Neural cell (in vitro differentiated cells): Measurements from ENCODE around the gene CHRNA7. TPM values are rescaled to one million over a fixed set of nuclear protein-coding genes. Genes with fewer than 3 reads are reported as not detected.

Experiments
- H2AFZ ChIP-seq: fragments of 200-600, 300-800 bp; sonication (generic), shearing (Covaris generic); 2 replicates; pipeline ENCODE4 v1.6.0; 2014; ENCODE audit warnings: low read depth, mild to moderate bottlenecking, antibody characterized with exemption, low read length, moderate library complexity
- H3F3A ChIP-seq: fragments of 200-600 bp; shearing (Covaris generic); 2 replicates; pipeline ENCODE4 v1.6.1; 2016; ENCODE audit warnings: mild to moderate bottlenecking, moderate library complexity, mixed read lengths, antibody characterized with exemption, low read length; ENCODE audit not compliant: insufficient read depth, poor library complexity, severe bottlenecking
- H3K27ac ChIP-seq: fragments of 200-600, 300-800 bp; sonication (generic), shearing (Covaris generic); 2 replicates; pipeline ENCODE4 v1.5.1; 2014; ENCODE audit warnings: mild to moderate bottlenecking, low read length, moderate library complexity
- H3K27me3 ChIP-seq: fragments of 300-800, 200-600 bp; sonication (generic), shearing (Covaris generic); 2 replicates; pipeline ENCODE4 v1.6.0; 2014; ENCODE audit warnings: mild to moderate bottlenecking, low read depth, low read length, moderate library complexity; ENCODE audit not compliant: insufficient read depth
- H3K36me3 ChIP-seq: fragments of 300-800, 200-600 bp; sonication (generic), shearing (Covaris generic); 2 replicates; pipeline ENCODE4 v1.5.1; 2014; ENCODE audit warnings: mild to moderate bottlenecking, antibody characterized with exemption, low read length, moderate library complexity; ENCODE audit not compliant: insufficient read depth
- H3K4me2 ChIP-seq: fragments of 300-800, 200-600 bp; sonication (generic), shearing (Covaris generic); 2 replicates; pipeline ENCODE4 v1.6.0; 2014; ENCODE audit warnings: mild to moderate bottlenecking, low read length
- H3K4me3 ChIP-seq: fragments of 300-800, 200-600 bp; sonication (generic), shearing (Covaris generic); 2 replicates; pipeline ENCODE4 v1.5.1; 2014; ENCODE audit warnings: mild to moderate bottlenecking, low read length, moderate library complexity
- H3K79me2 ChIP-seq: fragments of 200-600 bp; shearing (Covaris generic); replicated peaks from 2 replicates; pipeline ENCODE4 v1.6.0; 2014; ENCODE audit warnings: mild to moderate bottlenecking, low read length, moderate library complexity; ENCODE audit not compliant: insufficient read depth
- H3K9ac ChIP-seq: fragments of 300-800, 200-600 bp; sonication (generic), shearing (Covaris generic); 2 replicates; pipeline ENCODE4 v1.6.1; 2016; ENCODE audit warnings: mild to moderate bottlenecking, low read length, mixed read lengths
- H3K9me2 ChIP-seq: fragments of 200-600 bp; shearing (Covaris generic); 2 replicates; pipeline ENCODE4 v1.6.1; 2016; ENCODE audit warnings: mild to moderate bottlenecking, low read length, mixed read lengths; ENCODE audit not compliant: insufficient read depth
- H3K9me3 ChIP-seq: fragments of 200-600, 300-800 bp; sonication (generic), shearing (Covaris generic); 2 replicates; pipeline ENCODE4 v1.6.1; 2016; ENCODE audit warnings: mild to moderate bottlenecking, mixed run types, low read length, moderate library complexity, mixed read lengths
- H4K20me1 ChIP-seq: fragments of 200-600 bp; shearing (Covaris generic); 2 replicates; pipeline ENCODE4 v1.6.1; 2016; ENCODE audit warnings: mild to moderate bottlenecking, mixed run types; ENCODE audit not compliant: insufficient read depth
- EP300 ChIP-seq: fragments of 450-650 bp; conservative IDR thresholded peaks from 2 replicates; pipeline ENCODE4 v1.6.1; 2014; ENCODE audit warnings: antibody characterized with exemption, mild to moderate bottlenecking, moderate library complexity; ENCODE audit not compliant: poor library complexity, severe bottlenecking
- EZH2 ChIP-seq: fragments of 200-600, 300-800 bp; shearing (Covaris generic), sonication (generic); IDR thresholded peaks from 2 replicates; pipeline ENCODE4 v1.6.1; 2014; ENCODE audit warnings: antibody characterized with exemption, low read length, borderline replicate concordance, mild to moderate bottlenecking; ENCODE audit not compliant: insufficient read depth, poor library complexity, severe bottlenecking
- MXI1 ChIP-seq: fragments of 450-650 bp; conservative IDR thresholded peaks from 2 replicates; pipeline ENCODE4 v1.6.1; 2014; ENCODE audit warnings: antibody characterized with exemption, mild to moderate bottlenecking; ENCODE audit not compliant: poor library complexity, severe bottlenecking
- POLR2AphosphoS5 ChIP-seq: IDR thresholded peaks from 2 replicates; pipeline ENCODE4 v1.6.1; 2012
- RAD21 ChIP-seq: fragments of 450-650 bp; conservative IDR thresholded peaks from 2 replicates; pipeline ENCODE4 v1.6.1; 2014; ENCODE audit warnings: antibody characterized with exemption, mild to moderate bottlenecking, moderate library complexity
- SMC3 ChIP-seq: fragments of 450-650 bp; conservative IDR thresholded peaks from 2 replicates; pipeline ENCODE4 v1.6.1; 2014; ENCODE audit warnings: antibody characterized with exemption, mild to moderate bottlenecking, moderate library complexity; ENCODE audit not compliant: poor library complexity
- TAF1 ChIP-seq: IDR thresholded peaks from 2 replicates; pipeline ENCODE4 v1.6.1; 2012; ENCODE audit warnings: low read depth
- polyA plus RNA-seq: library from polyadenylated mRNA; depleted of rRNA; stranded (reverse); fragments of >200 nt; gene quantifications from 2 replicates; pipeline ENCODE4 v1.2.3, GENCODE V29; 2014
- TF ChIP-seq, protein P1 (sequence below): fragments of 450-650 bp; IDR thresholded peaks from 2 replicates; pipeline ENCODE4 v1.5.1; 2014; ENCODE audit warnings: antibody characterized with exemption, mild to moderate bottlenecking, moderate library complexity; ENCODE audit not compliant: poor library complexity, severe bottlenecking
- TF ChIP-seq, protein P2 (sequence below): IDR thresholded peaks from 2 replicates; pipeline ENCODE4 v1.6.1; 2012; ENCODE audit warnings: borderline replicate concordance

Gene CHRNA7
- polyA plus RNA-seq, 1 donor from 2014 or later = 5.0 TPM

DNA sequence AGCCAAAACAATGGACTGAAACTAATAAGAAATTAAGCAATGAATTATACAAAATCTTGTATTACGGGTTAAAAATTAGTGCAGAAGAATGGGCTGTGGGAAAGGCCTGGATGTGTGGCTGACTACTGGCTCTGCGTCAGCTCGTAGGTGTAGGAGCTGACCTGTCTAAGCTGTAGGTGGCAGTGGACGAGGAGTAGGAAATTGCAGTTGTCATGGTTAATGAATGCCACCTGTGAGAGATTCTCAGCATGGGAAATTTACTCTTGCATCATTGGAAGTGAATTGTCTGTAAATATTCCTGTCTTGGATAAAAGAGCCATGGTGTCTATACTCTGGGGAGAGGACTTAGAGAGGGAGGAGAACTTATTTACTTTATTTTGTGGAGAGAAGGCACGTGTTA, 23.4 kb downstream of the CHRNA7 start:
- H3K36me3 ChIP-seq = no peaks in the 10 kb centered on the region
- H2AFZ ChIP-seq = no peak overlapping the region
- H3K79me2 ChIP-seq = no peaks in the 10 kb centered on the region

DNA sequence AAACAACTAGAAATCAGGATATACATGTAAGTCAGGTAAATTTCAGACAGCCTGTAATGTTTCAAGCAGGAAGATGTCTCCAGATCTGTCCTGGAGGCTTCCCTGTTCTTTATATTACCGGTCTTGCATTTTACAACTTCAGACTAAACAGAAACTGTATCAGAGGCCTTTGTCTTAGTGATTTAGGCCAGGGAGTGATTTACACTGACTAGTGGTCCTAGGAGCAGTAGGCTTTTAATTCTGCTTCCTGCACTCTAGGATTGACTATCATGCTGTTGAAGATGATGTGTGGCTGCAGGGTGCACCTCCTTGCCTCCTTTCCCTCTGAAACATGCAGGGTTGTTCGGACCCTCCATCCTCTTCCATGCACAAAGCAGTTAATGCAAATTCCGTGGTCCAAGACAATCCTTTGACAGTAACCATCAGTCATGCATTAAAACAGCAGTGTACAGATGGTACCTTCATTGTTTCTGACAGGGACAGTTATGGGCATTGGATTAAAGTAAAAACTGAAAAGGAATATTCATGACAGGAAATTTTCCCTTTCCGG, 27.6 kb downstream of the CHRNA7 start:
- H3K27ac ChIP-seq = no peak overlapping the region
- H3K9me2 ChIP-seq = no peaks in the 10 kb centered on the region
- H3K4me2 ChIP-seq = no peak overlapping the region
- H4K20me1 ChIP-seq = no peaks in the 10 kb centered on the region
- no peaks in the 10 kb centered on the region for H3K79me2 ChIP-seq
- TF ChIP-seq, protein P1, sequence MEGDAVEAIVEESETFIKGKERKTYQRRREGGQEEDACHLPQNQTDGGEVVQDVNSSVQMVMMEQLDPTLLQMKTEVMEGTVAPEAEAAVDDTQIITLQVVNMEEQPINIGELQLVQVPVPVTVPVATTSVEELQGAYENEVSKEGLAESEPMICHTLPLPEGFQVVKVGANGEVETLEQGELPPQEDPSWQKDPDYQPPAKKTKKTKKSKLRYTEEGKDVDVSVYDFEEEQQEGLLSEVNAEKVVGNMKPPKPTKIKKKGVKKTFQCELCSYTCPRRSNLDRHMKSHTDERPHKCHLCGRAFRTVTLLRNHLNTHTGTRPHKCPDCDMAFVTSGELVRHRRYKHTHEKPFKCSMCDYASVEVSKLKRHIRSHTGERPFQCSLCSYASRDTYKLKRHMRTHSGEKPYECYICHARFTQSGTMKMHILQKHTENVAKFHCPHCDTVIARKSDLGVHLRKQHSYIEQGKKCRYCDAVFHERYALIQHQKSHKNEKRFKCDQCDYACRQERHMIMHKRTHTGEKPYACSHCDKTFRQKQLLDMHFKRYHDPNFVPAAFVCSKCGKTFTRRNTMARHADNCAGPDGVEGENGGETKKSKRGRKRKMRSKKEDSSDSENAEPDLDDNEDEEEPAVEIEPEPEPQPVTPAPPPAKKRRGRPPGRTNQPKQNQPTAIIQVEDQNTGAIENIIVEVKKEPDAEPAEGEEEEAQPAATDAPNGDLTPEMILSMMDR = no peak
- no peak for TF ChIP-seq TAF1
- no peak for TF ChIP-seq EZH2
- no peak for TF ChIP-seq RAD21
- no peak for TF ChIP-seq POLR2AphosphoS5
- no peak for TF ChIP-seq EP300
- H3K4me3 ChIP-seq = no peak overlapping the region
- H2AFZ ChIP-seq = no peak overlapping the region
- H3K9me3 ChIP-seq = no peaks in the 10 kb centered on the region
- H3K27me3 ChIP-seq = no peaks in the 10 kb centered on the region
- H3F3A ChIP-seq = no peaks in the 10 kb centered on the region
- no peak overlapping the region for H3K9ac ChIP-seq
- no peaks in the 10 kb centered on the region for H3K36me3 ChIP-seq

More for the DNA sequence above, 23.4 kb downstream of the CHRNA7 start:
- H3K4me2 ChIP-seq = no peak overlapping the region
- no peak overlapping the region for H3K9ac ChIP-seq
- H3K27ac ChIP-seq = no peak overlapping the region
- no peaks in the 10 kb centered on the region for H3F3A ChIP-seq
- no peak overlapping the region for H3K4me3 ChIP-seq
- H3K9me2 ChIP-seq = no peaks in the 10 kb centered on the region
- TF ChIP-seq POLR2AphosphoS5 = peak; percentile 28
- TF ChIP-seq RAD21 = no peak
- H4K20me1 ChIP-seq = no peaks in the 10 kb centered on the region
- no peaks in the 10 kb centered on the region for H3K27me3 ChIP-seq
- no peaks in the 10 kb centered on the region for H3K9me3 ChIP-seq

DNA sequence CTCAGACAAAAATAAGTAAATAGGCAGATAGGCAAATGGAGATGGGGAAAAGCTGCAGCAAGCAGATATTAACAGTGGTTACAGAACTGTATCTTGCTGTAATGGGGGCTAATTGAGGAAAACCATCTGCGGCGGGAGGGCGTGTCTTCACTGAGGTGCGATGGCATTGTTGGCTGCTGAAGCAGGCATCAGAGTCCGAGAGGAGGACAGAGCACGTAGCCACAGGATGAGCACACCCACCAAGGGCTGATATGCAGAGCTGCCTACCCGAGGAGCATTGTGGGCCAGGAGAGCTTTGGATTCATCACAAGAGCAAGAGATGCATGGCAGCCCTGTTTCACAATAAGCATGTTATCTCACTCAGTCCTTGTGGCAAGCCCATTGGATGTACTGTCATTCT, 30.4 kb downstream of the CHRNA7 start:
- H3K36me3 ChIP-seq = no peaks in the 10 kb centered on the region
- no peak overlapping the region for H3K27ac ChIP-seq
- H4K20me1 ChIP-seq = no peaks in the 10 kb centered on the region
- H3K27me3 ChIP-seq = no peaks in the 10 kb centered on the region
- H3K4me2 ChIP-seq = no peak overlapping the region
- H3K9me2 ChIP-seq = no peaks in the 10 kb centered on the region
- H3K9me3 ChIP-seq = no peaks in the 10 kb centered on the region
- no peaks in the 10 kb centered on the region for H3F3A ChIP-seq
- H2AFZ ChIP-seq = no peak overlapping the region
- H3K79me2 ChIP-seq = no peaks in the 10 kb centered on the region
- TF ChIP-seq EZH2 (no peak), POLR2AphosphoS5 (no peak), MXI1 (no peak), RAD21 (no peak)
- H3K9ac ChIP-seq = no peak overlapping the region
- H3K4me3 ChIP-seq = no peak overlapping the region

DNA sequence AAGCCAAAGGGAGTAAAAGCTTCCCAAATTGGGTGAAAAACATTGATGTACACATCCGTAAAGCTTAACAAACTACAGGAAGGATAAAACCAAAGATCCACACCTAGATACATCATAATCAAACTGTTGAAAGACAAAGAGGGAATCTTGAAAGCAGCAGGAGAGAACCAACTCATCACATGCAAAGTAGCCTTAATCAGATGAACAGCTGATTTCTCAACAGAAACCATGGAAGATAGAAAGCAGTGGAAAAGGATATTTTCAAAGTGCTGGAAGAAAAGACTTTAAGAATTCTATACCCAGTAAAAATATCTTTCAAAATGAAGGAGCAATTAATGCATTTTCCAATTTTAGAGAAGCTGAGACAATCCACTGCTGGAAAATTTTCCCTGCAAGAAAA, 36.8 kb downstream of the CHRNA7 start:
- no peak overlapping the region for H3K9ac ChIP-seq
- no peaks in the 10 kb centered on the region for H3F3A ChIP-seq
- H3K27ac ChIP-seq = no peak overlapping the region
- H3K9me3 ChIP-seq = no peaks in the 10 kb centered on the region
- H3K9me2 ChIP-seq = no peaks in the 10 kb centered on the region
- no peak overlapping the region for H3K4me3 ChIP-seq
- no peaks in the 10 kb centered on the region for H3K36me3 ChIP-seq
- H4K20me1 ChIP-seq = no peaks in the 10 kb centered on the region
- no peak overlapping the region for H3K4me2 ChIP-seq
- H3K27me3 ChIP-seq = no peaks in the 10 kb centered on the region
- TF ChIP-seq EZH2 (no peak), SMC3 (no peak), TAF1 (no peak), POLR2AphosphoS5 (no peak), RAD21 (no peak), EP300 (no peak), MXI1 (no peak)
- TF ChIP-seq, protein P1 = no peak
- TF ChIP-seq, protein P2, sequence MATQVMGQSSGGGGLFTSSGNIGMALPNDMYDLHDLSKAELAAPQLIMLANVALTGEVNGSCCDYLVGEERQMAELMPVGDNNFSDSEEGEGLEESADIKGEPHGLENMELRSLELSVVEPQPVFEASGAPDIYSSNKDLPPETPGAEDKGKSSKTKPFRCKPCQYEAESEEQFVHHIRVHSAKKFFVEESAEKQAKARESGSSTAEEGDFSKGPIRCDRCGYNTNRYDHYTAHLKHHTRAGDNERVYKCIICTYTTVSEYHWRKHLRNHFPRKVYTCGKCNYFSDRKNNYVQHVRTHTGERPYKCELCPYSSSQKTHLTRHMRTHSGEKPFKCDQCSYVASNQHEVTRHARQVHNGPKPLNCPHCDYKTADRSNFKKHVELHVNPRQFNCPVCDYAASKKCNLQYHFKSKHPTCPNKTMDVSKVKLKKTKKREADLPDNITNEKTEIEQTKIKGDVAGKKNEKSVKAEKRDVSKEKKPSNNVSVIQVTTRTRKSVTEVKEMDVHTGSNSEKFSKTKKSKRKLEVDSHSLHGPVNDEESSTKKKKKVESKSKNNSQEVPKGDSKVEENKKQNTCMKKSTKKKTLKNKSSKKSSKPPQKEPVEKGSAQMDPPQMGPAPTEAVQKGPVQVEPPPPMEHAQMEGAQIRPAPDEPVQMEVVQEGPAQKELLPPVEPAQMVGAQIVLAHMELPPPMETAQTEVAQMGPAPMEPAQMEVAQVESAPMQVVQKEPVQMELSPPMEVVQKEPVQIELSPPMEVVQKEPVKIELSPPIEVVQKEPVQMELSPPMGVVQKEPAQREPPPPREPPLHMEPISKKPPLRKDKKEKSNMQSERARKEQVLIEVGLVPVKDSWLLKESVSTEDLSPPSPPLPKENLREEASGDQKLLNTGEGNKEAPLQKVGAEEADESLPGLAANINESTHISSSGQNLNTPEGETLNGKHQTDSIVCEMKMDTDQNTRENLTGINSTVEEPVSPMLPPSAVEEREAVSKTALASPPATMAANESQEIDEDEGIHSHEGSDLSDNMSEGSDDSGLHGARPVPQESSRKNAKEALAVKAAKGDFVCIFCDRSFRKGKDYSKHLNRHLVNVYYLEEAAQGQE = no peak
- H3K79me2 ChIP-seq = no peaks in the 10 kb centered on the region
- no peak overlapping the region for H2AFZ ChIP-seq
